Body of pancreas (tissue), 4 donors: ENCODE measurements around the gene SETBP1. TPM values are rescaled to one million over a fixed set of nuclear protein-coding genes. Genes with fewer than 3 reads are reported as not detected.

Source experiments
- ATAC-seq: fragments of 150-250 bp; one replicate; pipeline ENCODE4 v1.9.1; 2016
- DNase-seq, 4 donors: peaks; one replicate each; pipeline ENCODE4 v3.0.0-alpha.2; 2019
- H3K27ac ChIP-seq, 4 donors: fragments of 200-600 bp; sonication (generic); 1 replicate in 3 of 4; 2 replicates in 1 of 4; pipeline versions ENCODE4 v1.5.1 to v1.6.1; 2016 to 2019; ENCODE audit warnings: mild to moderate bottlenecking in 1 of 4, mixed read lengths in 1 of 4, moderate library complexity in 1 of 4
- H3K27me3 ChIP-seq, 2 donors: fragments of 200-600 bp; sonication (generic); one replicate each; pipeline ENCODE4 v1.6.0; 2016; ENCODE audit warnings: mild to moderate bottlenecking in 1 of 2
- H3K36me3 ChIP-seq, 2 donors: fragments of 200-600 bp; sonication (generic); replicated peaks in 1 of 2; 2 replicates each; pipeline ENCODE4 v1.5.1; 2016; ENCODE audit warnings: low read depth in 2 of 2; ENCODE audit not compliant: insufficient read depth in 1 of 2
- H3K4me1 ChIP-seq: fragments of 200-600 bp; sonication (generic); one replicate; pipeline ENCODE4 v1.6.0; 2016
- H3K4me3 ChIP-seq, 2 donors: fragments of 200-600 bp; sonication (generic); 1 replicate in 1 of 2; 2 replicates in 1 of 2; pipeline ENCODE4 v1.5.1; 2016 to 2019
- H3K9me3 ChIP-seq, 3 donors: fragments of 200-600 bp; sonication (generic); 1 replicate in 2 of 3; 2 replicates in 1 of 3; pipeline ENCODE4 v1.5.1; 2016
- POLR2A ChIP-seq, 3 donors: fragments of 450-650 bp; IDR thresholded peaks; one replicate each; pipeline ENCODE4 v1.6.1; 2016; ENCODE audit warnings: antibody characterized with exemption in 3 of 3, mild to moderate bottlenecking in 2 of 3
- whole genome bisulfite sequencing, 2 donors: methylation state at CpG; one replicate each; pipeline ENCODE4 v1.1.5; 2017; 5-methylcytosine and 5-hydroxymethylcytosine counted together
- intact Hi-C: fragments of 100-400 bp; cut with DNase I; formaldehyde crosslinking; loops from one replicate; pipeline ENCODE4 v1.15.1; 2023
- total RNA-seq, 2 donors: library from RNA; depleted of rRNA; stranded (reverse); fragments of >200 nt; gene quantifications; one replicate each; pipeline ENCODE4 v1.1.0, GENCODE V29; 2016
- TF ChIP-seq, protein P1 (sequence below), 7 experiments: fragments of 450-650 bp in 4 of 7; fragments of 200-600 bp in 3 of 7; sonication (generic) in 3 of 7; IDR thresholded peaks; one replicate each; pipeline ENCODE4 v1.5.1; 2016 to 2019; ENCODE audit warnings: antibody characterized with exemption in 7 of 7

The SETBP1 gene
- total RNA-seq, 2 donors from 2014 or later: 23.6 to 37.2 TPM

DNA sequence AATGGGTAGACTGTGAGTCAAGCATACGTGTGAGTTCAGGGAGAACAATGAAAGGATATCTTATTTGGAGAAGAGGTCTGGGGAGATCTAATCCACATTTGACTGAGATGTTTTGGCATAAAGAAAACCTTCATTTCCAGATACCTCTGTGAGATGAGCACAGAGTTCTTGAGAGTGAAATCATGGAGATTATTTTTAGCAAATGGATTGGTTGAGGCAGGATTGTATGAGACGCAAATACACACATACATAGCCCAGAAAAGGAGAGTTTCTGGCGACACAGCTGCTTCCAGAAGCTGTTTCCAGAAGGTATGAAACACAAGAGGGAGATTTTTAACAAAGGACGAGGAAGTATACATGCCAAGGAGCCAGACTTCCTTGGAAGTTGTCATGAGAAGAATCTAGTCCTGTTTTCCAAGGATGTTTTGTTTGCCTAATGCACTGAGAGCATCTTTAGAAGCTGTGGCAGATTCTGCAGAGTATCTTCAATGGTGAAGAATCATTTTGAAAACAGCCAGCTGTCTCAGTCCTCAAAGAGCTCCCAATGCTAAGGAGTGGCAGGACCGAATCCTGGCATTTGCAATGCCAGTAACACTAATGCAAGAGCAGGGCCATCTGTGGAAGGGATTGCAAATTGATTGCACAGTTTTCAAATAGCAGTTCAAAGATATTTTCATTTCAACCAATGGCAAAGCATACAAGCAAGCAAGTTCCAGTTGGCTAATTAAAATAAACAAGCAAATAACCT, 177.2 kb downstream of the SETBP1 start:
- no peaks in the 10 kb centered on the region for H3K36me3 ChIP-seq

DNA sequence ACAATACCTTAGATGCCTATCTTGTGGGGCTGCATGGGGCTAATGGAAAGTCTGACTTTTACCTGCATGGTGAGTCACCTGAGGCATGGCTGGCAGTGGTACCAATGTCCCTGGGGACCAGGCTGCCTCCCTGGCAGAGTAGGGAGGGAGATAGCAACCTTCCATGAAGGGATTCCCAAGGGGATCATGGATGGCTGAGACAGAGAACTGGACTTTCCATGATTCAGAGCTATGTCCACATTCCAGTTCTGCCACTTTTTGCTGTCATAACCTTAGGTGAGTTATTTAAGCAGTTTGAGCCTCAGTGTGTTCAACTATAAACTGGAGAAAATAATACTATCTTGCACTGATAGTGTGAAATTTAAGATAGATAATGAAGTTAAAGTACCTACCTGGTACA, 178.6 kb downstream of the SETBP1 start:
- H3K4me3 ChIP-seq: no peak overlapping the region
- H3K4me1 ChIP-seq: peaks cover 28% of the 10 kb centered on the region
- ATAC-seq (no peak), DNase-seq (peak in 1 of 4 donors; percentile 15)
- TF ChIP-seq, protein P1, sequence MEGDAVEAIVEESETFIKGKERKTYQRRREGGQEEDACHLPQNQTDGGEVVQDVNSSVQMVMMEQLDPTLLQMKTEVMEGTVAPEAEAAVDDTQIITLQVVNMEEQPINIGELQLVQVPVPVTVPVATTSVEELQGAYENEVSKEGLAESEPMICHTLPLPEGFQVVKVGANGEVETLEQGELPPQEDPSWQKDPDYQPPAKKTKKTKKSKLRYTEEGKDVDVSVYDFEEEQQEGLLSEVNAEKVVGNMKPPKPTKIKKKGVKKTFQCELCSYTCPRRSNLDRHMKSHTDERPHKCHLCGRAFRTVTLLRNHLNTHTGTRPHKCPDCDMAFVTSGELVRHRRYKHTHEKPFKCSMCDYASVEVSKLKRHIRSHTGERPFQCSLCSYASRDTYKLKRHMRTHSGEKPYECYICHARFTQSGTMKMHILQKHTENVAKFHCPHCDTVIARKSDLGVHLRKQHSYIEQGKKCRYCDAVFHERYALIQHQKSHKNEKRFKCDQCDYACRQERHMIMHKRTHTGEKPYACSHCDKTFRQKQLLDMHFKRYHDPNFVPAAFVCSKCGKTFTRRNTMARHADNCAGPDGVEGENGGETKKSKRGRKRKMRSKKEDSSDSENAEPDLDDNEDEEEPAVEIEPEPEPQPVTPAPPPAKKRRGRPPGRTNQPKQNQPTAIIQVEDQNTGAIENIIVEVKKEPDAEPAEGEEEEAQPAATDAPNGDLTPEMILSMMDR (IDR thresholded peaks at IDR 0.05): no peak
- no peaks in the 10 kb centered on the region for H3K36me3 ChIP-seq
- no peaks in the 10 kb centered on the region for H3K27me3 ChIP-seq
- H3K9me3 ChIP-seq: no peaks in the 10 kb centered on the region
- intact Hi-C loops: loop anchor here (10.0 kb wide), 1 partner anchor 64 kb away; no protein-coding TSS in a partner anchor
- H3K27ac ChIP-seq: no peak overlapping the region

More for the DNA sequence above, 177.2 kb downstream of the SETBP1 start:
- Histone ChIP-seq H3K4me1 (peaks cover 34% of the 10 kb centered on the region), H3K9me3 (no peaks in the 10 kb centered on the region), H3K4me3 (no peak overlapping the region), H3K27ac (no peak overlapping the region), H3K27me3 (no peaks in the 10 kb centered on the region)
- intact Hi-C loops: loop anchor here (10.0 kb wide), 1 partner anchor 63 kb away; no protein-coding TSS in a partner anchor
- 81 to 87% methylated on average over 5 of the region's 5 CpGs for WGBS, 2 donors
- ATAC-seq (no peak), DNase-seq (no peak)
- TF ChIP-seq, protein P1 (IDR thresholded peaks at IDR 0.05): no peak
- TF ChIP-seq POLR2A (IDR thresholded peaks at IDR 0.05): no peak

DNA sequence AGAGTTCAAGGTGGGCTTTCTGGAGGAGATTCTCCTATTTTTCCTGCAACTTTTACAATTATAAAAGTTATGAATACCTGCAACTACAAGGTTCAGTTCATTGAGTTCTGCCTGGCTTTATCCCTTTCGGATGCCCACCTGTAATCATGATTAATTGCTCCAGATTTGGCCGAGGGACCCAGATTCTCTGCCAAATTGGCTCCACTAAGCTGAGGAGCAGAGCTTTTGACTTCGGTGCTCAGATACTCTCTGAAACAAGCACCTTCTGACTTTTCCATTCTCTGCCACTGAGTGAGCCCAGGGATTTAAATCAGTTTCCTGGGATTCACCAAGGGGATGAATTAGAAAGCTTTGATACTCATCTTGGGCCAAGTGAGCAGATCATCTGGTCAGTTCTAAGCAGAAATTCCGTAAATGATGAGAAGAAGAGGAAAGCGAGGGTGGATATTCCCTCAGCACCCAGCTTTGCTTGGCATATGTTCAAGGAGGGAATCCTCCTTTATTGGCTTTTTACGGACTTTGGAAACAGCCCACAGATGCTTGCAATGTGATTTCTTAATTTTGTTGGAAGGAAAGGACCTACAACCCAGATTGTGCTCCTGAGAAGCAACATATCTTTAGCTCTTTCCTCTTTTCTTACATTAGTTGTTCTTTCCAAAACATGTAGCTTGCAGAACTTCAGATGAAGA, 179.2 kb downstream of the SETBP1 start:
- Histone ChIP-seq H3K9me3 (no peaks in the 10 kb centered on the region), H3K27ac (no peak overlapping the region), H3K27me3 (no peaks in the 10 kb centered on the region), H3K4me3 (no peak overlapping the region), H3K36me3 (no peaks in the 10 kb centered on the region), H3K4me1 (peaks cover 28% of the 10 kb centered on the region)
- no peak for TF ChIP-seq POLR2A (IDR thresholded peaks at IDR 0.05)
- TF ChIP-seq, protein P1 (IDR thresholded peaks at IDR 0.05): no peak
- intact Hi-C loops: loop anchor here (10.0 kb wide), 1 partner anchor 65 kb away; no protein-coding TSS in a partner anchor
- peak in 1 of 4 donors; percentile 35 for DNase-seq
- peak; percentile 35 for ATAC-seq
- 37 to 38% methylated on average over 6 of the region's 6 CpGs for WGBS, 2 donors

DNA sequence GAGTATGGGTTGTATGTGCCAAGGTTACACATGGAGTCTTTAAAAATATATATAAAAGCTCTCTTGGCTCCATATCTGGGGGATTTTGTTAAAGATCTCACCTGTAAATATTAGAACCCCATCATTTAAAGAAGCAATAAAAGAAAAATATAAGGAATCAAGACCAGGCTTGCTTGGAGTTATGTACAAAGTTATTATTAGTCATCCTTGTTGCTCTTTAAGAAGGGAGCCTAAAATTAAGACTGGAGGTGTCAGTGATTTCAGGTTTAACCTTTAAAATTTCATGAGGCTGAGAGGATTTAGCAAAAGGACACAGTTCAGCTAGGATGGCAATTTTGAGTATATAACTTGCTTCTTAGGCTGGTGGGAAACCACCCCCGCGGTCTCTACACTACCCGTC, 181.4 kb downstream of the SETBP1 start:
- no peak overlapping the region for H3K4me3 ChIP-seq
- ATAC-seq (no peak), DNase-seq (no peak)
- H3K9me3 ChIP-seq: no peaks in the 10 kb centered on the region
- intact Hi-C loops: no loop called here
- H3K36me3 ChIP-seq: no peaks in the 10 kb centered on the region
- 74 to 81% methylated on average over 3 of the region's 3 CpGs for WGBS, 2 donors
- no peak overlapping the region for H3K27ac ChIP-seq
- TF ChIP-seq, protein P1 (IDR thresholded peaks at IDR 0.05): no peak
- no peak for TF ChIP-seq POLR2A (IDR thresholded peaks at IDR 0.05)
- H3K27me3 ChIP-seq: no peaks in the 10 kb centered on the region
- H3K4me1 ChIP-seq: peaks cover 20% of the 10 kb centered on the region
